GM12872 (cell line): Measurements from ENCODE around the gene TRNP1.

Experiments
- CTCF ChIP-seq: IDR thresholded peaks from 3 replicates; pipeline ENCODE4 v1.5.1; 2011; ENCODE audit warnings: low read depth, mild to moderate bottlenecking, low read length, moderate library complexity; ENCODE audit not compliant: insufficient read depth

The TRNP1 gene

GRCh38 chr1:26951216-26951615 is 42.3 kb upstream of the TRNP1 start:
- no peak for TF ChIP-seq CTCF

GRCh38 chr1:26951821-26952497 is 41.5 kb upstream of the TRNP1 start:
- TF ChIP-seq CTCF, result no peak

GRCh38 chr1:26953374-26953773 is 40.1 kb upstream of the TRNP1 start:
- no peak for TF ChIP-seq CTCF

- TF ChIP-seq CTCF, result no peak
Observed at GRCh38 chr1:26956321-26956720, 37.2 kb upstream of the TRNP1 start.

- TF ChIP-seq CTCF, result no peak
Observed at GRCh38 chr1:26957306-26957705, 36.2 kb upstream of the TRNP1 start.

GRCh38 chr1:26959270-26959669 is 34.2 kb upstream of the TRNP1 start:
- no peak for TF ChIP-seq CTCF

GRCh38 chr1:26959722-26960624 is 33.5 kb upstream of the TRNP1 start, which contains the start of gene KDF1:
KDF1 (minus strand) TSS chr1:26960468; CDS start chr1:26952380, 8,088 bp downstream.
- TF ChIP-seq CTCF, result peak; percentile 16; the same call in 1 of the 3 replicates
